Kidney (tissue), 14 donors: Measurements from ENCODE around the gene ISCA1. TPM values are rescaled to one million over a fixed set of nuclear protein-coding genes. Genes with fewer than 3 reads are reported as not detected.

Source experiments
- DNase-seq, 5 donors: peaks; one replicate each; pipeline ENCODE4 v3.0.0-alpha.2; 2013 to 2020
- FAIRE-seq: peaks from 2 replicates; lab custom pipeline; 2012; peaks lifted over from hg19 to GRCh38; lab: Jason Lieb, UNC
- H3K27ac ChIP-seq, 2 donors: one replicate each; pipeline ENCODE4 v1.7.0; 2013; ENCODE audit warnings: low read depth in 2 of 2, low read length in 2 of 2, inconsistent platforms in 1 of 2
- H3K27me3 ChIP-seq: one replicate; pipeline ENCODE4 v1.7.1; 2013; ENCODE audit warnings: low read length, inconsistent platforms; ENCODE audit not compliant: control insufficient read depth, insufficient read depth
- H3K36me3 ChIP-seq, 3 donors: one replicate each; pipeline versions ENCODE4 v1.7.0 to v1.7.1; 2013; ENCODE audit warnings: low read length in 3 of 3, control low read depth in 1 of 3, inconsistent platforms in 1 of 3; ENCODE audit not compliant: insufficient read depth in 3 of 3, control insufficient read depth in 2 of 3
- H3K4me1 ChIP-seq, 3 donors: one replicate each; pipeline versions ENCODE4 v1.7.0 to v1.7.1; 2013; ENCODE audit warnings: low read length in 3 of 3, inconsistent platforms in 1 of 3, low read depth in 1 of 3; ENCODE audit not compliant: control insufficient read depth in 2 of 3, insufficient read depth in 2 of 3
- H3K4me3 ChIP-seq, 3 donors: one replicate each; pipeline versions ENCODE4 v1.7.0 to v1.8.1; 2013; ENCODE audit warnings: low read length in 3 of 3, control low read depth in 1 of 3, inconsistent platforms in 1 of 3
- H3K9ac ChIP-seq, 3 donors: one replicate each; pipeline versions ENCODE4 v1.7.0 to v1.7.1; 2013; ENCODE audit warnings: low read length in 3 of 3, control low read depth in 1 of 3, inconsistent platforms in 1 of 3
- H3K9me3 ChIP-seq, 3 donors: one replicate each; pipeline versions ENCODE4 v1.7.0 to v1.7.1; 2013; ENCODE audit warnings: low read length in 3 of 3, control low read depth in 1 of 3, inconsistent platforms in 1 of 3; ENCODE audit not compliant: control insufficient read depth in 2 of 3, insufficient read depth in 1 of 3
- intact Hi-C: fragments of 100-400 bp; cut with DNase I; formaldehyde crosslinking; loops from one replicate; pipeline ENCODE4 v1.11.1; 2022
- polyA plus RNA-seq: library from polyadenylated mRNA; stranded (reverse); fragments of 350-450 nt; fragmentation: Illumina TruSeq; extraction: RNeasy Lipid Tissue Mini Kit (QIAGEN cat#74804); gene quantifications from one replicate; pipeline ENCODE4 v1.2.3, GENCODE V29; 2014; ENCODE audit warnings: low read depth, low replicate concordance; ENCODE audit not compliant: insufficient read depth
- total RNA-seq: library from RNA; stranded (reverse); fragmentation: NEBNext Ultra II Directional; extraction: Animal tissue kit (Norgen Biotek cat#: 25700); gene quantifications from one replicate; pipeline ENCODE4 v1.2.1, GENCODE V29; 2021
- TF ChIP-seq, protein P1 (sequence below): IDR thresholded peaks from 3 replicates; pipeline ENCODE4 v1.5.1; 2012; ENCODE audit warnings: mild to moderate bottlenecking, moderate library complexity, borderline replicate concordance; ENCODE audit not compliant: insufficient read depth; ENCODE audit errors: extremely low read depth
- donor health status: control.
- donor health status: control.
- donor health status: control.
- donor health status: control.
- donor health status: control.
- donor health status: DM: yes; HTN: yes; CAD: no.
- donor health status: Normal renal cell carcinoma (clear cell type).

Gene ISCA1
- total and polyA plus RNA-seq, 2 donors from 2014 or later, result 31.0 to 67.1 TPM

DNA sequence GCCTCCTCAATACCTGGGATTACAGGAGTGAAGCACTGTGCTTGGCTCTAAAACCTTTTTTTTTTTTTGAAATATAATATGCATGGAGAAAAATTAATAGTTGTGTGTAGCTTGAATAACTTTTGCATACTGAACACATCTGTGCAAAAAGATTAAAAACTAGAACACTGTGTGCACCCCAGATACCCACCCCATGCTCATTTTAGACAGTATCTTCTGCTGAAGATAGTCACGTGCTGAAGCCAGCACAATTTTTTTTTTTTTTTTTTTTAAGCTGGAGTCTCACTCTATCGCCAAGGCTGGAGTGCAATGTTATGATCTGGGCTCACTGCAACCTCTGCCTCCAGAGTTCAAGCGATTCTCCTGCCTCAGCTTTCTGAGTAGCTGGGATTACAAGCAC is 62.7 kb downstream of the ISCA1 start:
- H3K9me3 ChIP-seq, result no peaks in the 10 kb centered on the region
- TF ChIP-seq, protein P1, sequence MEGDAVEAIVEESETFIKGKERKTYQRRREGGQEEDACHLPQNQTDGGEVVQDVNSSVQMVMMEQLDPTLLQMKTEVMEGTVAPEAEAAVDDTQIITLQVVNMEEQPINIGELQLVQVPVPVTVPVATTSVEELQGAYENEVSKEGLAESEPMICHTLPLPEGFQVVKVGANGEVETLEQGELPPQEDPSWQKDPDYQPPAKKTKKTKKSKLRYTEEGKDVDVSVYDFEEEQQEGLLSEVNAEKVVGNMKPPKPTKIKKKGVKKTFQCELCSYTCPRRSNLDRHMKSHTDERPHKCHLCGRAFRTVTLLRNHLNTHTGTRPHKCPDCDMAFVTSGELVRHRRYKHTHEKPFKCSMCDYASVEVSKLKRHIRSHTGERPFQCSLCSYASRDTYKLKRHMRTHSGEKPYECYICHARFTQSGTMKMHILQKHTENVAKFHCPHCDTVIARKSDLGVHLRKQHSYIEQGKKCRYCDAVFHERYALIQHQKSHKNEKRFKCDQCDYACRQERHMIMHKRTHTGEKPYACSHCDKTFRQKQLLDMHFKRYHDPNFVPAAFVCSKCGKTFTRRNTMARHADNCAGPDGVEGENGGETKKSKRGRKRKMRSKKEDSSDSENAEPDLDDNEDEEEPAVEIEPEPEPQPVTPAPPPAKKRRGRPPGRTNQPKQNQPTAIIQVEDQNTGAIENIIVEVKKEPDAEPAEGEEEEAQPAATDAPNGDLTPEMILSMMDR, result no peak
- FAIRE-seq, result no peak
- no peaks in the 10 kb centered on the region for H3K36me3 ChIP-seq
- H3K9ac ChIP-seq, result no peak overlapping the region
- no peak for DNase-seq
- no peak overlapping the region for H3K27ac ChIP-seq
- intact Hi-C loops, result no loop called here
- H3K4me1 ChIP-seq, result no peaks in the 10 kb centered on the region
- no peaks in the 10 kb centered on the region for H3K27me3 ChIP-seq
- H3K4me3 ChIP-seq, result no peak overlapping the region

DNA sequence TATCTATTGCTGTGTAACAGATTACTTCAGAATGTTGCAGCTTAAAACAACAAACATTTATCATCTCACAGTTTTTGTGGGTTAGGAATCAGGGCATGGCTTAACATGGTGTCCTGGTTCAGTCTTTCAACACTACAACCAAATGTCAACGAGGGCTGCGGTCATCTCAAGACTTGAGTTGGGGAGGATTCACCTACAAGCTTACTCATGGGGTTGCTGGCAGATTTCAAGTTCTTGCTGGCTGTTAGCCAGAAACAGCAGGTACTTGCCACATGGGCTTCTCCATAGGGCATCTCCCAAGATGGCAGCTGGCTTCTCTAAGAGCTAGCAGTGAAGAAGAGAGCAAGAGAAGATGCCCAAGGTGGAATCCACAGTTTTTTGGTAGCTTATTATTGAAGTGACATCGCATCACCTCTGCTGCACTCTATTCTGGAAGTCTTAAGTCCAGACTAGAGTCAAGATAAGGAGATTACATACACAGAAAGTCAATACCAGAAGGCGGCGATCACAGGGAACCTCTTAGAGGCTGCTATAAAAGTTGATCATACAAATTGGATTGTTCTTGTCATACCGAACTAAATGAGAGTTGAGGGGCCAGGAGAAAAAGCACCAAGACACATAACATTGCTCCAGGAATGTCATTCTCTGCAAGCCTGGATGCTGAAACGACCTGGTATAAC is 65.1 kb downstream of the ISCA1 start:
- DNase-seq (no peak), FAIRE-seq (no peak)
- Histone ChIP-seq H3K36me3 (no peaks in the 10 kb centered on the region), H3K27ac (no peak overlapping the region), H3K27me3 (no peaks in the 10 kb centered on the region), H3K9me3 (no peaks in the 10 kb centered on the region), H3K4me3 (no peak overlapping the region), H3K9ac (no peak overlapping the region), H3K4me1 (no peaks in the 10 kb centered on the region)
- TF ChIP-seq, protein P1, result no peak
- intact Hi-C loops, result no loop called here

Other genes with a start within 250 kb of the ISCA1 start
- gene GOLM1, start 183.0 kb downstream of the ISCA1 start, total RNA-seq, result 133 TPM
- gene GOLM1, start 183.0 kb downstream of the ISCA1 start, polyA plus RNA-seq, result 88.6 TPM
- gene C9orf153, start 22.9 kb downstream of the ISCA1 start, total RNA-seq, result not detected
- not detected for gene C9orf153, start 22.9 kb downstream of the ISCA1 start, polyA plus RNA-seq
- 26.0 TPM for gene TUT7, start 71.9 kb upstream of the ISCA1 start, total RNA-seq
- 6.6 TPM for gene TUT7, start 71.9 kb upstream of the ISCA1 start, polyA plus RNA-seq